Cardiac muscle cell (in vitro differentiated cells and primary cell): ENCODE data around the gene TMEM242. TPM values are rescaled to one million over a fixed set of nuclear protein-coding genes. Genes with fewer than 3 reads are reported as not detected.

ENCODE experiments used
- DNase-seq, 2 donors: peaks; one replicate each; pipeline versions ENCODE4 v3.0.0 to v3.0.0-alpha.2; 2010 to 2017; ENCODE audit warnings: low read depth in 1 of 2, low spot score in 1 of 2
- H3K27ac ChIP-seq: fragments of 200-600 bp; sonication (generic); 2 replicates; pipeline ENCODE4 v1.5.1; 2016
- H3K27me3 ChIP-seq: fragments of 200-600 bp; sonication (generic); 2 replicates; pipeline ENCODE4 v1.6.0; 2016; ENCODE audit warnings: control low read depth
- H3K36me3 ChIP-seq: fragments of 200-600 bp; sonication (generic); 2 replicates; pipeline ENCODE4 v1.5.1; 2016; ENCODE audit warnings: control low read depth
- H3K4me1 ChIP-seq: fragments of 200-600 bp; sonication (generic); 2 replicates; pipeline ENCODE4 v1.8.1; 2017; ENCODE audit warnings: low read depth, mild to moderate bottlenecking, mixed run types
- H3K4me3 ChIP-seq: fragments of 200-600 bp; sonication (generic); 2 replicates; pipeline ENCODE4 v1.5.1; 2016; ENCODE audit warnings: mild to moderate bottlenecking
- H3K9me3 ChIP-seq: fragments of 200-600 bp; sonication (generic); 2 replicates; pipeline ENCODE4 v1.5.1; 2017; ENCODE audit warnings: low read depth, mild to moderate bottlenecking, control low read depth
- polyA plus RNA-seq: library from polyadenylated mRNA; unstranded; fragments of >200 nt; fragmentation: Nextera tagmentation; extraction: Ambion mirVana; gene quantifications from 2 replicates; pipeline ENCODE4 v1.2.1, GENCODE V29; 2016
- total RNA-seq: library from RNA; depleted of rRNA; stranded (reverse); fragments of >200 nt; gene quantifications from 2 replicates; pipeline ENCODE4 v1.2.3, GENCODE V29; 2016
- TF ChIP-seq, protein P1 (sequence below): IDR thresholded peaks from 2 replicates; pipeline ENCODE4 v1.5.1; 2012; ENCODE audit warnings: low read depth, mild to moderate bottlenecking, low read length

The TMEM242 gene
- total and polyA plus RNA-seq, 2 experiments from 2014 or later = 6.3 to 19.0 TPM

DNA sequence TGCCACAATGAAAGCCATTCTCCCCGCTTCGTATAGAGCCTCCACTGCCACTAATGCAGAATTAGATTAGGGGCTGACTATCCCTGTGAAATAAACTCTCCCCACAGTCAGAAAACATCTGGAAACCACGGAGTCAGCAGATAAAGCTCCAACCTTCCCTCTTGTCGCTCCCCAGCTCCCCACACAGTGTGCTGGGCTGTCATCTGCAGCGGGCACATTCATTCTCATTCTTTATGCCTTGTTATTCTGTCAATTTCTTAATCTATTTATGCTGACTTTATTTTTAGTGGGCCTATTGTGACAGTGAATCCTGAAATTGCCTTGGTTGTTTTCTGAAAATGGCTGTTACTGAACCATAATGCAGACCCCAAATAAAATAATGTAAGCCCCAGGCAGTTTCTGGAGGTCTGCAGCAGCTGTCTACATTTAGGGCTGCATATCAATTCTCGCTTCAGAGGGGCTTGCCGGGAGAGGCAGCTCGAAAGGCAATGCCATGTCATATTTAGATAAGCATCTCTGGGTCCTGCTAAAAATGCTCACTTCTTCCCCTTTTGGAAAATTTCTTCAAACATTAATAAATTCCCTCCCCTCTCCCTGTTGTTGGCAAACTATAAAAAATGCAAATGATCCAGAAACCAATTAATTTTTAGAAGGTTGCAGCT lies 71.6 kb downstream of the TMEM242 start:
- TF ChIP-seq, protein P1, sequence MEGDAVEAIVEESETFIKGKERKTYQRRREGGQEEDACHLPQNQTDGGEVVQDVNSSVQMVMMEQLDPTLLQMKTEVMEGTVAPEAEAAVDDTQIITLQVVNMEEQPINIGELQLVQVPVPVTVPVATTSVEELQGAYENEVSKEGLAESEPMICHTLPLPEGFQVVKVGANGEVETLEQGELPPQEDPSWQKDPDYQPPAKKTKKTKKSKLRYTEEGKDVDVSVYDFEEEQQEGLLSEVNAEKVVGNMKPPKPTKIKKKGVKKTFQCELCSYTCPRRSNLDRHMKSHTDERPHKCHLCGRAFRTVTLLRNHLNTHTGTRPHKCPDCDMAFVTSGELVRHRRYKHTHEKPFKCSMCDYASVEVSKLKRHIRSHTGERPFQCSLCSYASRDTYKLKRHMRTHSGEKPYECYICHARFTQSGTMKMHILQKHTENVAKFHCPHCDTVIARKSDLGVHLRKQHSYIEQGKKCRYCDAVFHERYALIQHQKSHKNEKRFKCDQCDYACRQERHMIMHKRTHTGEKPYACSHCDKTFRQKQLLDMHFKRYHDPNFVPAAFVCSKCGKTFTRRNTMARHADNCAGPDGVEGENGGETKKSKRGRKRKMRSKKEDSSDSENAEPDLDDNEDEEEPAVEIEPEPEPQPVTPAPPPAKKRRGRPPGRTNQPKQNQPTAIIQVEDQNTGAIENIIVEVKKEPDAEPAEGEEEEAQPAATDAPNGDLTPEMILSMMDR = no peak
- DNase-seq = no peak
- H3K36me3 ChIP-seq = no peaks in the 10 kb centered on the region
- H3K4me3 ChIP-seq = no peak overlapping the region
- no peaks in the 10 kb centered on the region for H3K9me3 ChIP-seq
- H3K27ac ChIP-seq = no peak overlapping the region
- H3K4me1 ChIP-seq = no peaks in the 10 kb centered on the region
- H3K27me3 ChIP-seq = no peaks in the 10 kb centered on the region

DNA sequence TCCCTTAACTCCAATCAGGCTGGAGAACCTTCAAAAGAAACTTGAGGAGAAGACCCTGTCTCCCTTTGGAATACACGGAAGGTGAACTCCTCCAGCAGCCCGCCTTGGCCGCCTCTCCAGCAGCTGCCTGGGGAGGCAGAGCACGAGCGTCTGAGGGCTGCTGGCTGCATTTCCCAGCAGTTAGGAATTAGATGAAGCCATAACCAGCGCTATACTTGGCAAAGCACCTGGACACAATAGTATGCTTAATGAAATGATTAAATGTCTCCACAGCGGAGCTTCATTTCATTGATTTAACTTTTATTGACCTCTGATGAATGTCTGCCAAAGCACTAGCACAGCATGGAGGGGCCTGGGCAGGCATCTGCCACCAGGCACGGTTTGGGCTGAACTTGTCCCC lies 73.5 kb downstream of the TMEM242 start:
- no peak overlapping the region for H3K27ac ChIP-seq
- no peak overlapping the region for H3K4me3 ChIP-seq
- no peaks in the 10 kb centered on the region for H3K36me3 ChIP-seq
- H3K4me1 ChIP-seq = no peaks in the 10 kb centered on the region
- no peaks in the 10 kb centered on the region for H3K27me3 ChIP-seq
- TF ChIP-seq, protein P1 = no peak
- no peak for DNase-seq
- H3K9me3 ChIP-seq = no peaks in the 10 kb centered on the region

DNA sequence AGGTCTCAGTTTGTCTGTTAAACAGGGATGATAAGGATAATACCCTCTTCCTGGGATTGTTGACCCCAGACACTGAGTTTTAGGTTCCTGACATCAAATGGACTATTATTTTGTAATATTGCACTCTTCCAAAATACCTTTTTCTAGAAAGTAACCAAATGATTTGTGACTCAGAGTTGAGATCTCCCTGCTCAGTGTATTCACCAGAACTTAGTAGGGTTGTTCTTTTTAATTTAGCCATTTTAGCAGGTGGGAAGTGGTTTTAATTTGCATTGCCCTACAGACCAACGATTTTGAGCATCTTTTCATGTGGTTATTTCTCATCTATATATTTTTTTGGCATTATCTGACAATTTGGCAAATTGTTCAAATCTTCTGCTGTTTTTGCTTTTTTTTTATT lies 75.1 kb downstream of the TMEM242 start:
- TF ChIP-seq, protein P1 = no peak
- Histone ChIP-seq H3K4me1 (no peaks in the 10 kb centered on the region), H3K4me3 (no peak overlapping the region), H3K27ac (no peak overlapping the region), H3K36me3 (no peaks in the 10 kb centered on the region), H3K9me3 (no peaks in the 10 kb centered on the region), H3K27me3 (no peaks in the 10 kb centered on the region)
- no peak for DNase-seq

DNA sequence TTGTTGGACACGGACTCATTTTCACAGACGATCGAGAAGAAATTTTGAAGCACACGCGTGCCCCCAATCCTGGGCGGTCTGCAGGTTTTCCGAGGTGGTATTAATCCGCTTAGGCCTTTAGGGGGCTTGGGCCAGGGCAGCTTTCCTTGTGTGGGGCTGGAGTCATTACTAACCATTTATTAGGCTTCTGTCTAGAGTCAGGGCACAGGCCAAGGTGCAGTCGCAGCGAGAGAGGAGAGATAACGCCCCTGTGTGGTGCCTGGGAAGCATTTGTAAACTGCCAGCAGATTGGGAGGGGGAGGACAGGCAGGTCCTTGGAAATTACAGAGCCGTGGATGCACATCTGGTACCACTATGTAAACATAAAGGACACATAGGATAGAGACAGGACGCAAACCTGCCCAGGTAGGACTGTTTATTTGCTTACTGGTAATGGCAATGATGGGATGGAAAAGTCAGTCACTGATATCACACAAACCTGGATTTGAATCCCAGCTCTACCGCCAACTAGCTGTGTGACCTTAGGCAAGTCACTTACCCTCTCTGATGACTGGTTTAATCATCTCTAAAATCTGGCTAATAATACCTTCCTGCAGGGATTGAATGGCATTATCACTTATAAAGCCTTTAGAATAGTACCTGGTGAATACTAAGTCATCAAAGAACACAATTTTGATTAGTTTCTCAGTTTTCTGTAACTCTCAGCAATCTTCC lies 76.4 kb downstream of the TMEM242 start:
- TF ChIP-seq, protein P1 = no peak
- no peak overlapping the region for H3K4me3 ChIP-seq
- no peaks in the 10 kb centered on the region for H3K27me3 ChIP-seq
- no peaks in the 10 kb centered on the region for H3K4me1 ChIP-seq
- no peak overlapping the region for H3K27ac ChIP-seq
- H3K36me3 ChIP-seq = no peaks in the 10 kb centered on the region
- no peaks in the 10 kb centered on the region for H3K9me3 ChIP-seq
- no peak for DNase-seq

DNA sequence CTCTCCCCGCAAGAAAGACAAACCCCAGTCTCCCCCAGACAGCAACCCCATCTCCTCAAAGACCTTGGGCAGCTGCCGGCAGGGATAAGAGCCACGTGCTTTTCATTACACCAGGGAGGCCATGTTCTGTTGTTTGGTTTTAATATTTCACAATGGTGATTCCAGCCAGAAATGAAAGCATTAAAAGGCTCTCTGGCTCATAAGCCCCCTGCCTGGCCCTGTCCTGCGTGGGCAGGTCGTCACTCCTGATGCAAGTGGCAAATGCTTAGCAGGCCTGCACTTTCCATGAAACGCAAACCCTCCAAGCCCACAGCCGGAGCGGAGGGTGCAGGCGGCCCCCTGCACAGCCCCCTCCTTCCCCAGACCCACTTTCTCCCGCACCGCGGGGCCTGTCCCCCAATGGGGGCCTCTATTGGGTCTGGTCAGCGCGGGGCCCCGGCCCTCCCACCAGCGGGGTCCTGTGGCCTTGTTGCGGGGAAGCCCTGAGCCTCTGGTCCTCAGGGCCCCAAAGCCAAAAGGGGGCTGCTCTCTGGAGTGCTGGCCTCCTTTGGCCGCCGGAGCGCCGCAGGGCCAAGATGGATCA lies 77.2 kb downstream of the TMEM242 start:
- Histone ChIP-seq H3K27ac (no peak overlapping the region), H3K27me3 (no peaks in the 10 kb centered on the region)

More for the DNA sequence above, 77.2 kb downstream of the TMEM242 start:
- DNase-seq = peak in 1 of 2 donors; percentile 47
- TF ChIP-seq, protein P1 = no peak
- Histone ChIP-seq H3K4me3 (no peak overlapping the region), H3K9me3 (no peaks in the 10 kb centered on the region), H3K36me3 (no peaks in the 10 kb centered on the region), H3K4me1 (no peaks in the 10 kb centered on the region)
